Keratinocyte (primary cell): Measurements from ENCODE around the gene CCDC88B. TPM values are rescaled to one million over a fixed set of nuclear protein-coding genes. Genes with fewer than 3 reads are reported as not detected.

Source experiments
- DNase-seq: peaks from one replicate; pipeline ENCODE4 v3.0.0-alpha.2; 2011; ENCODE audit warnings: low read depth, missing footprints, low spot score
- FAIRE-seq: peaks from 2 replicates; lab custom pipeline; 2011; peaks lifted over from hg19 to GRCh38; lab: Jason Lieb, UNC
- H2AFZ ChIP-seq: 2 replicates; pipeline ENCODE4 v1.6.0; 2012; ENCODE audit warnings: low read length, control low read depth, inconsistent platforms; ENCODE audit not compliant: control insufficient read depth
- H3K27ac ChIP-seq: 2 replicates; pipeline ENCODE4 v1.5.1; 2011; ENCODE audit warnings: low read length; ENCODE audit not compliant: control insufficient read depth, insufficient read depth
- H3K27me3 ChIP-seq: 3 replicates; pipeline ENCODE4 v1.6.0; 2011; ENCODE audit warnings: low read length; ENCODE audit not compliant: control insufficient read depth, insufficient read depth; ENCODE audit errors: extremely low read depth
- H3K36me3 ChIP-seq, 2 experiments: 2 replicates in 1 of 2; 3 replicates in 1 of 2; pipeline ENCODE4 v1.5.1; 2011; ENCODE audit warnings: low read length in 2 of 2, mild to moderate bottlenecking in 1 of 2; ENCODE audit not compliant: control insufficient read depth in 2 of 2, insufficient read depth in 2 of 2; ENCODE audit errors: extremely low read depth in 1 of 2
- H3K4me1 ChIP-seq: 3 replicates; pipeline ENCODE4 v1.5.1; 2011; ENCODE audit warnings: low read length; ENCODE audit not compliant: control insufficient read depth, insufficient read depth; ENCODE audit errors: extremely low read depth
- H3K4me2 ChIP-seq: 3 replicates; pipeline ENCODE4 v1.6.0; 2011; ENCODE audit warnings: low read depth, low read length; ENCODE audit not compliant: control insufficient read depth, insufficient read depth; ENCODE audit errors: extremely low read depth
- H3K4me3 ChIP-seq, 3 experiments: fragments of 200-600 bp in 1 of 3; sonication (generic) in 1 of 3; 2 replicates in 2 of 3; 3 replicates in 1 of 3; pipeline ENCODE4 v1.5.1; 2011 to 2016; ENCODE audit warnings: low read length in 3 of 3, mild to moderate bottlenecking in 3 of 3, control low read depth in 2 of 3, inconsistent platforms in 1 of 3, low read depth in 1 of 3, mixed read lengths in 1 of 3, mixed run types in 1 of 3, moderate library complexity in 1 of 3; ENCODE audit not compliant: control insufficient read depth in 2 of 3, insufficient read depth in 2 of 3; ENCODE audit errors: extremely low read depth in 1 of 3
- H3K79me2 ChIP-seq: 2 replicates; pipeline ENCODE4 v1.6.0; 2012; ENCODE audit warnings: low read length; ENCODE audit not compliant: control insufficient read depth, insufficient read depth
- H3K9ac ChIP-seq: 3 replicates; pipeline ENCODE4 v1.6.0; 2011; ENCODE audit warnings: low read length; ENCODE audit not compliant: control insufficient read depth, insufficient read depth; ENCODE audit errors: extremely low read depth
- H3K9me1 ChIP-seq: 3 replicates; pipeline ENCODE4 v1.6.0; 2011; ENCODE audit warnings: low read length; ENCODE audit not compliant: control insufficient read depth, insufficient read depth; ENCODE audit errors: extremely low read depth
- H3K9me3 ChIP-seq: 2 replicates; pipeline ENCODE4 v1.5.1; 2012; ENCODE audit warnings: low read depth, low read length; ENCODE audit not compliant: control insufficient read depth
- H4K20me1 ChIP-seq: 3 replicates; pipeline ENCODE4 v1.6.0; 2011; ENCODE audit warnings: low read length; ENCODE audit not compliant: control insufficient read depth, insufficient read depth; ENCODE audit errors: extremely low read depth
- EZH2 ChIP-seq: IDR thresholded peaks from one replicate; pipeline ENCODE4 v1.6.1; 2012; ENCODE audit warnings: inconsistent platforms, mild to moderate bottlenecking, low read length, moderate library complexity
- dilution Hi-C: fragments of 300-500 bp; cut with MboI; formaldehyde crosslinking; loops from one replicate; pipeline ENCODE4 v1.7.0; 2020; ENCODE audit warnings: low sequenced_read_pairs; ENCODE audit not compliant: extremely low pct_ligation_motif_present
- polyA plus RNA-seq, 5 experiments: library from polyadenylated mRNA; depleted of rRNA in 3 of 5; stranded (reverse) in 3 of 5; stranded (forward) in 1 of 5; unstranded in 1 of 5; fragments of >200 nt; gene quantifications; 1 replicate in 1 of 5; 2 replicates in 3 of 5; 3 replicates in 1 of 5; pipeline versions ENCODE4 v1.2.1 to v1.2.3, GENCODE V29; 2011 to 2012; ENCODE audit warnings: missing spikeins in 2 of 5, low read depth in 1 of 5, low replicate concordance in 1 of 5
- TF ChIP-seq, protein P1 (sequence below), 3 experiments: IDR thresholded peaks in 1 of 3; conservative IDR thresholded peaks in 1 of 3; optimal IDR thresholded peaks in 1 of 3; 2 replicates in 2 of 3; 3 replicates in 1 of 3; pipeline versions ENCODE3 to v1.5.1; 2011; ENCODE audit warnings: low read length in 3 of 3, mild to moderate bottlenecking in 3 of 3, moderate library complexity in 2 of 3, control low read depth in 1 of 3, inconsistent platforms in 1 of 3; ENCODE audit not compliant: insufficient read depth in 2 of 3; ENCODE audit errors: extremely low read depth in 1 of 3

Gene CCDC88B
- polyA plus RNA-seq, 1 donor (not counting 4 experiments of a cell fraction or from before 2014, with no cell fraction given): 3.7 TPM

DNA sequence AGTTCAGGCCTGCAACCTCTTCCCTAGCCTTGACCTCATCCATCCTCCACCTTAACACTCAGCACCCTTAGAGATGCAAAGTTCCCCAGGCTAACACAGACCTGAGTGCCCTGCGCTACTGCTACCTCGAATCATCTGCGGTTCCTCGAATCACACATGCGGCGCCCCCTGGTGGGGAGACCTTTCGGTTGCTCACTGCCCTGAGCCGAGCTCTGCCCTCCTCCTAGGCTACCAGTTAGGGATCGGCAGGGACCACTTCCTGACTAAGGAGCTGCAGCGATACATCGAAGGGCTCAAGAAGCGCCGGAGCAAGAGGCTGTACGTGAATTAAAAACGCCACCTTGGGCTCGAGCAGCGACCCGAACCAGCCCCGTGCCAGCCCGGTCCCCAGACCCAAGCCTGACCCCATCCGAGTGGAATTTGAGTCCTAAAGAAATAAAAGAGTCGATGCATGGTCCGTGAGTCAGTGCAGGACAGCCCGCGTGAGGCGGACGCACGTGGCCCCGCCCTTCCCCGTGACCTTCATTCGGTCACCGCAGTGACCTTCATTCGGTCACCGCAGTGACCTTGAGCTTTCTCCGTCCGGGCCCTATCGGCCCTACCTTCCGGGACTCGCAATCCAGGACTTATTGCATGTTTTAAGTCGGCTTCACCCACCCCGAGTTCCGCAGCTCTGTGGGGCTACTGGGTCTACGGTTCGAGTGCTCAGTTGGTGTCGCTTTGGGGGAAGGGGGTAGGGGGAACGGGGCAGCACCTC lies 35.5 kb upstream of the CCDC88B start:
- FAIRE-seq (peak; percentile 62), DNase-seq (no peak)
- peak overlapping the region; percentile 58 to 78 (median 78) for H3K4me3 ChIP-seq
- no peaks in the 10 kb centered on the region for H3K9me1 ChIP-seq
- H4K20me1 ChIP-seq: no peaks in the 10 kb centered on the region
- peaks cover 30% of the 10 kb centered on the region for H3K4me1 ChIP-seq
- H2AFZ ChIP-seq: peak overlapping the region; percentile 42
- peak overlapping the region; percentile 85 for H3K27ac ChIP-seq
- H3K9me3 ChIP-seq: no peaks in the 10 kb centered on the region
- H3K27me3 ChIP-seq: peaks cover 15% of the 10 kb centered on the region
- H3K9ac ChIP-seq: peak overlapping the region; percentile 80
- no peaks in the 10 kb centered on the region for H3K36me3 ChIP-seq
- H3K4me2 ChIP-seq: peak overlapping the region; percentile 92
- no peak for TF ChIP-seq EZH2
- TF ChIP-seq, protein P1, sequence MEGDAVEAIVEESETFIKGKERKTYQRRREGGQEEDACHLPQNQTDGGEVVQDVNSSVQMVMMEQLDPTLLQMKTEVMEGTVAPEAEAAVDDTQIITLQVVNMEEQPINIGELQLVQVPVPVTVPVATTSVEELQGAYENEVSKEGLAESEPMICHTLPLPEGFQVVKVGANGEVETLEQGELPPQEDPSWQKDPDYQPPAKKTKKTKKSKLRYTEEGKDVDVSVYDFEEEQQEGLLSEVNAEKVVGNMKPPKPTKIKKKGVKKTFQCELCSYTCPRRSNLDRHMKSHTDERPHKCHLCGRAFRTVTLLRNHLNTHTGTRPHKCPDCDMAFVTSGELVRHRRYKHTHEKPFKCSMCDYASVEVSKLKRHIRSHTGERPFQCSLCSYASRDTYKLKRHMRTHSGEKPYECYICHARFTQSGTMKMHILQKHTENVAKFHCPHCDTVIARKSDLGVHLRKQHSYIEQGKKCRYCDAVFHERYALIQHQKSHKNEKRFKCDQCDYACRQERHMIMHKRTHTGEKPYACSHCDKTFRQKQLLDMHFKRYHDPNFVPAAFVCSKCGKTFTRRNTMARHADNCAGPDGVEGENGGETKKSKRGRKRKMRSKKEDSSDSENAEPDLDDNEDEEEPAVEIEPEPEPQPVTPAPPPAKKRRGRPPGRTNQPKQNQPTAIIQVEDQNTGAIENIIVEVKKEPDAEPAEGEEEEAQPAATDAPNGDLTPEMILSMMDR (optimal IDR thresholded peaks at IDR 0.05 in 1 of 3, IDR thresholded peaks at IDR 0.05 in 1 of 3, conservative IDR thresholded peaks at IDR 0.05 in 1 of 3; ENCODE audit: extremely low read depth in 1 of 3, insufficient read depth in 2 of 3, low read length in 3 of 3): peak; percentile 89 to 96 (median 94)
- H3K79me2 ChIP-seq: peaks cover 19% of the 10 kb centered on the region
- dilution Hi-C loops: no loop called here

DNA sequence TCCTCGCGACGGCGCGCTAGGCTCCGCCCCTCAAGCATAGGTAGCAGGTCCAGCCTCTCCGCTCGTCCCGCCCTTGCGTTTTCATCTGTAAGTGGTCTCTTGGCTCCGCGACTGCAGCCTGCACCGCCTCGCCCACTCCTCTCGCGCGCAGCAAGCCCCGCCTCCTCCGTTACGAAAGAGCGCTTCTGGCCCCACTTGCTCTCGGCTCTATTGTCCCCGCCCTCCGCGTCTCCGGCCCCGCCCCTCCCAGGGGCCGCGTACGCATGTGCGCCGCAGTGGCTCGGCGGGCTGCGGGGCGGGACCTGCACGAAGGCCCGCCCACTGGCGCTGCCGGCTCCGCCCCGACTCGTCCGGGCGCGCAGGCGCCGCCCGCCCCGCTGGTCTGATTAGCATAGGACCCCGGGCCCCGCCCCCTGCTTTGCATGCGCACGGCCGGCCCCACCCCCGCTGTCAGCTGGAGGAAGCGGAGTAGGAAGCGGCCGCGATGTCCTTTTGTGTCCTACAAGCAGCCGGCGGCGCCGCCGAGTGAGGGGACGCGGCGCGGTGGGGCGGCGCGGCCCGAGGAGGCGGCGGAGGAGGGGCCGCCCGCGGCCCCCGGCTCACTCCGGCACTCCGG lies 34.8 kb upstream of the CCDC88B start, which contains the start of gene ESRRA:
TSS of gene ESRRA (plus strand) at position 450 of the 616 bp plus-strand sequence. CDS start 1,656 bp downstream, outside the sequence.
- DNase-seq (peak; percentile 90), FAIRE-seq (no peak)
- Histone ChIP-seq H3K27ac (peak within 1 kb of the TSS; percentile 85), H3K9me1 (no peaks in the 10 kb centered on the region), H3K9ac (peak within 1 kb of the TSS; percentile 80), H4K20me1 (no peaks in the 10 kb centered on the region), H3K79me2 (peaks cover 19% of the 10 kb centered on the region), H2AFZ (peak within 1 kb of the TSS; percentile 42), H3K36me3 (no peaks in the 10 kb centered on the region), H3K9me3 (no peaks in the 10 kb centered on the region), H3K27me3 (peaks cover 8% of the 10 kb centered on the region), H3K4me2 (peak within 1 kb of the TSS; percentile 97), H3K4me3 (peak within 1 kb of the TSS; percentile 78 to 86 (median 83)), H3K4me1 (peaks cover 24% of the 10 kb centered on the region)
- no peak for TF ChIP-seq EZH2
- TF ChIP-seq, protein P1 (optimal IDR thresholded peaks at IDR 0.05 in 1 of 3, IDR thresholded peaks at IDR 0.05 in 1 of 3, conservative IDR thresholded peaks at IDR 0.05 in 1 of 3; ENCODE audit: extremely low read depth in 1 of 3, insufficient read depth in 2 of 3, low read length in 3 of 3): no peak
- dilution Hi-C loops: no loop called here
